ENCODE results near the gene GPR6.

GPR6 gene

GRCh38 chr6:110029144-110029543 lies 51.0 kb downstream of the GPR6 start:
- no peak overlapping the region for H3K4me2 ChIP-seq (ENCODE audit: low read depth, low read length)
- H3K4me3 ChIP-seq (ENCODE audit: low read length): no peak overlapping the region
- H3K9me2 ChIP-seq (replicated peaks; ENCODE audit: insufficient read depth, low read length): no peaks in the 10 kb centered on the region
- H3K9ac ChIP-seq (ENCODE audit: low read length): no peak overlapping the region
- H3K79me2 ChIP-seq (ENCODE audit: low read length): no peaks in the 10 kb centered on the region
- TF ChIP-seq CTCF (IDR thresholded peaks at IDR 0.05; ENCODE audit: low read length) (no peak), EZH2phosphoT487 (IDR thresholded peaks at IDR 0.05; ENCODE audit: low read length) (no peak), EZH2 (optimal IDR thresholded peaks at IDR 0.05; ENCODE audit: low read depth, low read length) (no peak)
- H3K27me3 ChIP-seq (replicated peaks; ENCODE audit: insufficient read depth, low read length): no peaks in the 10 kb centered on the region
- H3K4me1 ChIP-seq (ENCODE audit: low read length): no peaks in the 10 kb centered on the region
- no peaks in the 10 kb centered on the region for H3K9me3 ChIP-seq (replicated peaks; ENCODE audit: insufficient read depth, low read length)
- no peak overlapping the region for H2AFZ ChIP-seq (ENCODE audit: low read length)
- DNase-seq: no peak
- H4K20me1 ChIP-seq (ENCODE audit: insufficient read depth, low read length): no peaks in the 10 kb centered on the region
- H3K36me3 ChIP-seq (replicated peaks; ENCODE audit: insufficient read depth, low read length): no peaks in the 10 kb centered on the region
- H3F3A ChIP-seq (ENCODE audit: insufficient read depth, low read length): no peaks in the 10 kb centered on the region
- H3K27ac ChIP-seq (ENCODE audit: low read length): no peak overlapping the region
